LNCaP clone FGC (cell line): ENCODE measurements around the gene ARL14.
"Not testable (repeated sequence)": the region's sequence is repeated elsewhere in the genome, so short reads cannot be mapped to it uniquely, and the experiment has no call there.

Experiments
- DNase-seq: peaks from one replicate; pipeline ENCODE4 v3.0.0-alpha.2; 2011; ENCODE audit warnings: low read depth
- H3K4me3 ChIP-seq: 2 replicates; pipeline ENCODE4 v1.5.1; 2011; ENCODE audit warnings: mild to moderate bottlenecking, low read depth, low read length, control low read depth
- TF ChIP-seq, protein P1 (sequence below): IDR thresholded peaks from 2 replicates; pipeline ENCODE4 v1.5.1; 2012; ENCODE audit warnings: mild to moderate bottlenecking; ENCODE audit not compliant: control insufficient read depth, insufficient read depth; ENCODE audit errors: extremely low read depth

ARL14 gene

GRCh38 chr3:160709477-160710182, 32.7 kb downstream of the ARL14 start:
- DNase-seq, result no peak
- no peak overlapping the region for H3K4me3 ChIP-seq
- TF ChIP-seq, protein P1, sequence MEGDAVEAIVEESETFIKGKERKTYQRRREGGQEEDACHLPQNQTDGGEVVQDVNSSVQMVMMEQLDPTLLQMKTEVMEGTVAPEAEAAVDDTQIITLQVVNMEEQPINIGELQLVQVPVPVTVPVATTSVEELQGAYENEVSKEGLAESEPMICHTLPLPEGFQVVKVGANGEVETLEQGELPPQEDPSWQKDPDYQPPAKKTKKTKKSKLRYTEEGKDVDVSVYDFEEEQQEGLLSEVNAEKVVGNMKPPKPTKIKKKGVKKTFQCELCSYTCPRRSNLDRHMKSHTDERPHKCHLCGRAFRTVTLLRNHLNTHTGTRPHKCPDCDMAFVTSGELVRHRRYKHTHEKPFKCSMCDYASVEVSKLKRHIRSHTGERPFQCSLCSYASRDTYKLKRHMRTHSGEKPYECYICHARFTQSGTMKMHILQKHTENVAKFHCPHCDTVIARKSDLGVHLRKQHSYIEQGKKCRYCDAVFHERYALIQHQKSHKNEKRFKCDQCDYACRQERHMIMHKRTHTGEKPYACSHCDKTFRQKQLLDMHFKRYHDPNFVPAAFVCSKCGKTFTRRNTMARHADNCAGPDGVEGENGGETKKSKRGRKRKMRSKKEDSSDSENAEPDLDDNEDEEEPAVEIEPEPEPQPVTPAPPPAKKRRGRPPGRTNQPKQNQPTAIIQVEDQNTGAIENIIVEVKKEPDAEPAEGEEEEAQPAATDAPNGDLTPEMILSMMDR, result no peak

GRCh38 chr3:160713144-160713543, 36.2 kb downstream of the ARL14 start:
- H3K4me3 ChIP-seq, DNase-seq: not testable (repeated sequence)

DNA sequence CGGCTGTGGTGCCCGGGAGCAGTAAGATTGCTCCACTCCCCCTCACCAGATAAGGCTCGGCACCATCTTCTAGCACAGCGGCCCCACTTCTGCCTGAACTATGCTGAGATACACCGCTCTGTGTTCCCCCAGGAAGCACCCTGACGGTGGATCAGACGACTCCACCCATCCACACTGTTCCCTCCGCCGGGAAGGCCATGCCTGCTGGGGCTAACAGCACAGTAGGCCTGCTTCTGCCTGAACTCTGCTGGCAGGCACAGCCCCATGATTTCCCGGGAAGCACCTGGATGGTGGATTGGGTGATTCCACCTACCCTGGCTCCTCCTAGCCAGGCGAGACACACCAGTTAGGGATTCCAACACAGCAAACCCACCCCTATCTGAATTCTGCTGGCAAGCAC, 42.8 kb downstream of the ARL14 start:
- H3K4me3 ChIP-seq, result no peak overlapping the region
- TF ChIP-seq, protein P1, result no peak
- DNase-seq, result no peak

- H3K4me3 ChIP-seq, result no peak overlapping the region
- no peak for DNase-seq
- TF ChIP-seq, protein P1, result no peak
Measured at GRCh38 chr3:160720123-160720746, 43.3 kb downstream of the ARL14 start.

GRCh38 chr3:160722331-160722730, 45.4 kb downstream of the ARL14 start:
- H3K4me3 ChIP-seq, result no peak overlapping the region
- DNase-seq, result no peak
- TF ChIP-seq, protein P1, result no peak

GRCh38 chr3:160725338-160725737, 48.4 kb downstream of the ARL14 start:
- no peak for DNase-seq
- H3K4me3 ChIP-seq, result no peak overlapping the region
- TF ChIP-seq, protein P1, result no peak
